Neuronal stem cell (in vitro differentiated cells): Measurements from ENCODE around the gene RRBP1.
A peak's percentile ranks its signal among the peaks of the same experiment; 100 is the strongest.

ENCODE experiments used
- DNase-seq: peaks from one replicate; pipeline ENCODE4 v3.0.0-alpha.2; 2013; ENCODE audit warnings: low spot score
- H2AFZ ChIP-seq: one replicate; pipeline ENCODE4 v1.6.1; 2013; ENCODE audit warnings: mild to moderate bottlenecking, low read length, inconsistent platforms
- H2AK5ac ChIP-seq: 2 replicates; pipeline ENCODE4 v1.6.1; 2013; ENCODE audit warnings: low read depth, mild to moderate bottlenecking, inconsistent platforms, low read length, moderate library complexity, mixed read lengths
- H2BK120ac ChIP-seq: 2 replicates; pipeline ENCODE4 v1.6.1; 2013; ENCODE audit warnings: low read depth, mild to moderate bottlenecking, inconsistent platforms, low read length, moderate library complexity, mixed read lengths
- H2BK12ac ChIP-seq: one replicate; pipeline ENCODE4 v1.6.1; 2013; ENCODE audit warnings: low read length, inconsistent platforms
- H2BK15ac ChIP-seq: 2 replicates; pipeline ENCODE4 v1.6.1; 2013; ENCODE audit warnings: mild to moderate bottlenecking, low read length, inconsistent platforms, mixed read lengths
- H2BK5ac ChIP-seq: one replicate; pipeline ENCODE4 v1.6.1; 2013; ENCODE audit warnings: inconsistent platforms, mild to moderate bottlenecking, low read length, moderate library complexity
- H3K14ac ChIP-seq: one replicate; pipeline ENCODE4 v1.6.1; 2013; ENCODE audit warnings: low read length, inconsistent platforms
- H3K18ac ChIP-seq: 2 replicates; pipeline ENCODE4 v1.6.1; 2013; ENCODE audit warnings: low read length, inconsistent platforms
- H3K23ac ChIP-seq: 2 replicates; pipeline ENCODE4 v1.6.1; 2013; ENCODE audit warnings: low read depth, mild to moderate bottlenecking, mixed read lengths, low read length, inconsistent platforms; ENCODE audit not compliant: poor library complexity
- H3K27ac ChIP-seq: replicated peaks from 3 replicates; pipeline ENCODE4 v1.5.1; 2013; ENCODE audit warnings: low read length, inconsistent platforms
- H3K27me3 ChIP-seq, 3 experiments: 2 replicates each; pipeline ENCODE4 v1.6.1; 2013; ENCODE audit warnings: low read length in 3 of 3, mild to moderate bottlenecking in 2 of 3, inconsistent platforms in 1 of 3, low read depth in 1 of 3, mixed read lengths in 1 of 3, moderate library complexity in 1 of 3; ENCODE audit not compliant: control insufficient read depth in 3 of 3, insufficient read depth in 3 of 3
- H3K36me3 ChIP-seq, 2 donors: replicated peaks in 1 of 2; 2 replicates each; pipeline ENCODE4 v1.6.1; 2013; ENCODE audit warnings: low read length in 2 of 2; ENCODE audit not compliant: control insufficient read depth in 2 of 2, insufficient read depth in 2 of 2
- H3K4ac ChIP-seq: 2 replicates; pipeline ENCODE4 v1.6.1; 2013; ENCODE audit warnings: inconsistent platforms, mild to moderate bottlenecking, low read length, moderate library complexity
- H3K4me1 ChIP-seq, 2 donors: 1 replicate in 1 of 2; 2 replicates in 1 of 2; pipeline ENCODE4 v1.6.1; 2013; ENCODE audit warnings: low read length in 2 of 2, low read depth in 1 of 2; ENCODE audit not compliant: control insufficient read depth in 2 of 2, insufficient read depth in 1 of 2
- H3K4me2 ChIP-seq: one replicate; pipeline ENCODE4 v1.6.1; 2013; ENCODE audit warnings: mild to moderate bottlenecking, low read length, inconsistent platforms; ENCODE audit not compliant: insufficient read depth, poor library complexity, severe bottlenecking
- H3K4me3 ChIP-seq, 2 donors: 2 replicates each; pipeline ENCODE4 v1.5.1; 2013; ENCODE audit warnings: low read length in 2 of 2, mild to moderate bottlenecking in 2 of 2, inconsistent platforms in 1 of 2, moderate library complexity in 1 of 2
- H3K79me1 ChIP-seq: one replicate; pipeline ENCODE4 v1.6.1; 2013; ENCODE audit warnings: low read depth, mild to moderate bottlenecking, inconsistent platforms, low read length, moderate library complexity
- H3K9ac ChIP-seq: one replicate; pipeline ENCODE4 v1.6.1; 2013; ENCODE audit warnings: mild to moderate bottlenecking, low read depth, low read length, inconsistent platforms; ENCODE audit not compliant: poor library complexity
- H3K9me3 ChIP-seq, 2 donors: replicated peaks in 1 of 2; 2 replicates each; pipeline versions ENCODE3 to v1.6.1; 2013; ENCODE audit warnings: low read length in 2 of 2, mild to moderate bottlenecking in 2 of 2, inconsistent platforms in 1 of 2, low read depth in 1 of 2, mixed read lengths in 1 of 2, moderate library complexity in 1 of 2; ENCODE audit not compliant: control insufficient read depth in 2 of 2, insufficient read depth in 1 of 2
- H4K8ac ChIP-seq: one replicate; pipeline ENCODE4 v1.6.1; 2013; ENCODE audit warnings: low read depth, mild to moderate bottlenecking, inconsistent platforms, low read length, moderate library complexity
- H4K91ac ChIP-seq: one replicate; pipeline ENCODE4 v1.6.1; 2013; ENCODE audit warnings: low read length, low read depth, mild to moderate bottlenecking, inconsistent platforms; ENCODE audit not compliant: poor library complexity
- WGBS, 2 donors: extraction: QIAGEN DNeasy Blood & Tissue Kit; methylation state at CpG; one replicate each; pipeline ENCODE4 v1.1.7; 2013; ENCODE audit warnings: missing lambda C conversion rate in 2 of 2, mixed read lengths in 1 of 2; ENCODE audit not compliant: insufficient read length in 2 of 2, insufficient replicate concordance in 1 of 2; ENCODE audit errors: extremely low coverage in 2 of 2; 5-methylcytosine and 5-hydroxymethylcytosine counted together

The RRBP1 gene

GRCh38 chr20:17716331-17716730 lies 34.3 kb upstream of the RRBP1 start:
- H2BK12ac ChIP-seq: no peak overlapping the region
- DNase-seq: no peak
- peaks cover 0 to under 1% of the 10 kb centered on the region in 2 donors for H3K4me1 ChIP-seq
- H3K27ac ChIP-seq: no peak overlapping the region
- H3K14ac ChIP-seq: no peak overlapping the region
- H3K4me3 ChIP-seq: no peak overlapping the region
- no CpG with 5 or more reads among the region's 7 CpGs for WGBS, 2 donors
- H4K8ac ChIP-seq: no peak overlapping the region
- H3K36me3 ChIP-seq: no peaks in the 10 kb centered on the region
- H3K9me3 ChIP-seq: no peaks in the 10 kb centered on the region
- no peaks in the 10 kb centered on the region for H3K79me1 ChIP-seq
- H2BK15ac ChIP-seq: no peak overlapping the region
- no peak overlapping the region for H3K4ac ChIP-seq
- H4K91ac ChIP-seq: no peak overlapping the region
- no peak overlapping the region for H2BK5ac ChIP-seq
- peaks cover 0 to 19% (median 2%) of the 10 kb centered on the region in 3 experiments for H3K27me3 ChIP-seq
- H3K9ac ChIP-seq: no peak overlapping the region
- no peak overlapping the region for H2AK5ac ChIP-seq
- H3K23ac ChIP-seq: no peak overlapping the region
- no peak overlapping the region for H3K18ac ChIP-seq
- H2BK120ac ChIP-seq: no peak overlapping the region
- no peak overlapping the region for H2AFZ ChIP-seq
- H3K4me2 ChIP-seq: no peak overlapping the region

GRCh38 chr20:17715075-17715474 lies 33.0 kb upstream of the RRBP1 start:
- no peak overlapping the region for H2BK5ac ChIP-seq
- WGBS, 2 donors: no CpG with 5 or more reads among the region's 5 CpGs

GRCh38 chr20:17714597-17714996 lies 32.6 kb upstream of the RRBP1 start:
- no CpG with 5 or more reads among the region's 1 CpG for WGBS, 2 donors
- Histone ChIP-seq H3K18ac (no peak overlapping the region), H2AFZ (no peak overlapping the region), H3K4ac (no peak overlapping the region), H3K9ac (no peak overlapping the region), H4K8ac (no peak overlapping the region), H3K27me3 (peaks cover 0 to 31% (median 2%) of the 10 kb centered on the region in 3 experiments), H2BK15ac (no peak overlapping the region), H3K79me1 (no peaks in the 10 kb centered on the region), H3K27ac (no peak overlapping the region), H2BK12ac (no peak overlapping the region), H3K14ac (no peak overlapping the region), H2BK5ac (no peak overlapping the region), H3K23ac (no peak overlapping the region), H3K36me3 (no peaks in the 10 kb centered on the region), H3K9me3 (no peaks in the 10 kb centered on the region), H3K4me1 (peaks cover 5 to 13% of the 10 kb centered on the region in 2 donors), H3K4me2 (no peak overlapping the region), H2BK120ac (no peak overlapping the region), H2AK5ac (no peak overlapping the region), H4K91ac (no peak overlapping the region), H3K4me3 (no peak overlapping the region)
- DNase-seq: no peak

More at GRCh38 chr20:17715075-17715474, 33.0 kb upstream of the RRBP1 start:
- Histone ChIP-seq H3K27me3 (peaks cover 0 to 27% (median 2%) of the 10 kb centered on the region in 3 experiments), H3K4ac (no peak overlapping the region), H3K79me1 (no peaks in the 10 kb centered on the region), H3K4me3 (peak overlapping the region in 1 of 2 donors; percentile 31), H3K9ac (no peak overlapping the region), H3K18ac (no peak overlapping the region), H3K23ac (no peak overlapping the region), H2AFZ (no peak overlapping the region), H4K8ac (no peak overlapping the region), H3K4me2 (no peak overlapping the region), H2BK12ac (no peak overlapping the region), H3K36me3 (no peaks in the 10 kb centered on the region), H3K4me1 (peaks cover 5 to 13% of the 10 kb centered on the region in 2 donors), H3K27ac (no peak overlapping the region), H4K91ac (no peak overlapping the region), H2BK120ac (no peak overlapping the region), H3K9me3 (no peaks in the 10 kb centered on the region), H2BK15ac (no peak overlapping the region), H3K14ac (no peak overlapping the region), H2AK5ac (no peak overlapping the region)
- DNase-seq: no peak

GRCh38 chr20:17712708-17713107 lies 30.7 kb upstream of the RRBP1 start:
- Histone ChIP-seq H4K8ac (no peak overlapping the region), H2BK12ac (no peak overlapping the region), H3K27ac (no peak overlapping the region), H3K4me1 (peaks cover 7 to 13% of the 10 kb centered on the region in 2 donors), H3K23ac (no peak overlapping the region), H3K9me3 (no peaks in the 10 kb centered on the region), H2BK15ac (no peak overlapping the region), H3K79me1 (no peaks in the 10 kb centered on the region), H3K36me3 (no peaks in the 10 kb centered on the region), H2AFZ (no peak overlapping the region), H3K14ac (no peak overlapping the region), H3K9ac (no peak overlapping the region), H3K4me2 (no peak overlapping the region), H2BK5ac (no peak overlapping the region), H3K4ac (no peak overlapping the region), H4K91ac (no peak overlapping the region), H3K18ac (no peak overlapping the region), H2AK5ac (no peak overlapping the region), H3K4me3 (no peak overlapping the region), H3K27me3 (peaks cover 0 to 43% (median 2%) of the 10 kb centered on the region in 3 experiments), H2BK120ac (no peak overlapping the region)
- DNase-seq: no peak
- no CpG with 5 or more reads among the region's 6 CpGs for WGBS, 2 donors
